ENCODE data around the gene CTPS2.
"Not testable (repeated sequence)": the region's sequence is repeated elsewhere in the genome, so short reads cannot be mapped to it uniquely, and the experiment has no call there.

The CTPS2 gene

GRCh38 chrX:16639966-16640365, 72.5 kb downstream of the CTPS2 start:
- H3K4me3 ChIP-seq (ENCODE audit: low read length in 2 of 2): no peak overlapping the region
- peaks cover 0 to 2% of the 10 kb centered on the region in 2 donors for H3K36me3 ChIP-seq (ENCODE audit: control insufficient read depth in 2 of 2, insufficient read depth in 2 of 2, low read length in 2 of 2)
- H3K27me3 ChIP-seq (ENCODE audit: control insufficient read depth in 2 of 2, insufficient read depth in 2 of 2, low read length in 2 of 2): peaks cover 0 to 9% of the 10 kb centered on the region in 2 donors
- H3K9ac ChIP-seq (ENCODE audit: low read depth in 1 of 2, low read length in 2 of 2): no peak overlapping the region
- no peak overlapping the region for H3K27ac ChIP-seq (ENCODE audit: low read depth in 2 of 2, low read length in 2 of 2)
- no peaks in the 10 kb centered on the region for H3K9me3 ChIP-seq (ENCODE audit: control insufficient read depth in 2 of 2, low read length in 2 of 2)
- H3K4me1 ChIP-seq (ENCODE audit: control insufficient read depth in 2 of 2, insufficient read depth in 2 of 2, low read length in 2 of 2): no peaks in the 10 kb centered on the region

- Histone ChIP-seq H3K27ac (ENCODE audit: low read depth in 2 of 2, low read length in 2 of 2) (no peak overlapping the region), H3K4me1 (ENCODE audit: control insufficient read depth in 2 of 2, insufficient read depth in 2 of 2, low read length in 2 of 2) (no peaks in the 10 kb centered on the region), H3K4me3 (ENCODE audit: low read length in 2 of 2) (no peak overlapping the region), H3K36me3 (ENCODE audit: control insufficient read depth in 2 of 2, insufficient read depth in 2 of 2, low read length in 2 of 2) (peaks cover 0 to 2% of the 10 kb centered on the region in 2 donors), H3K9me3 (ENCODE audit: control insufficient read depth in 2 of 2, low read length in 2 of 2) (no peaks in the 10 kb centered on the region), H3K27me3 (ENCODE audit: control insufficient read depth in 2 of 2, insufficient read depth in 2 of 2, low read length in 2 of 2) (peaks cover 0 to 9% of the 10 kb centered on the region in 2 donors), H3K9ac (ENCODE audit: low read depth in 1 of 2, low read length in 2 of 2) (no peak overlapping the region)
These were observed 73.9 kb downstream of the CTPS2 start for GRCh38 chrX:16638533-16638932.

- H3K27ac ChIP-seq (ENCODE audit: low read depth in 2 of 2, low read length in 2 of 2): no peak overlapping the region
- peaks cover 0 to 2% of the 10 kb centered on the region in 2 donors for H3K36me3 ChIP-seq (ENCODE audit: control insufficient read depth in 2 of 2, insufficient read depth in 2 of 2, low read length in 2 of 2)
- H3K4me1 ChIP-seq (ENCODE audit: control insufficient read depth in 2 of 2, insufficient read depth in 2 of 2, low read length in 2 of 2): no peaks in the 10 kb centered on the region
- peaks cover 0 to 3% of the 10 kb centered on the region in 2 donors for H3K27me3 ChIP-seq (ENCODE audit: control insufficient read depth in 2 of 2, insufficient read depth in 2 of 2, low read length in 2 of 2)
- no peak overlapping the region for H3K4me3 ChIP-seq (ENCODE audit: low read length in 2 of 2)
- H3K9me3 ChIP-seq (ENCODE audit: control insufficient read depth in 2 of 2, low read length in 2 of 2): no peaks in the 10 kb centered on the region
- H3K9ac ChIP-seq (ENCODE audit: low read depth in 1 of 2, low read length in 2 of 2): no peak overlapping the region
These were observed 76.9 kb downstream of the CTPS2 start for GRCh38 chrX:16635596-16635995.

- Histone ChIP-seq H3K27ac (ENCODE audit: low read depth in 2 of 2, low read length in 2 of 2) (no peak overlapping the region), H3K4me1 (ENCODE audit: control insufficient read depth in 2 of 2, insufficient read depth in 2 of 2, low read length in 2 of 2) (no peaks in the 10 kb centered on the region), H3K27me3 (ENCODE audit: control insufficient read depth in 2 of 2, insufficient read depth in 2 of 2, low read length in 2 of 2) (peaks cover 0 to 3% of the 10 kb centered on the region in 2 donors), H3K9ac (ENCODE audit: low read depth in 1 of 2, low read length in 2 of 2) (no peak overlapping the region), H3K4me3 (ENCODE audit: low read length in 2 of 2) (no peak overlapping the region), H3K9me3 (ENCODE audit: control insufficient read depth in 2 of 2, low read length in 2 of 2) (no peaks in the 10 kb centered on the region), H3K36me3 (ENCODE audit: control insufficient read depth in 2 of 2, insufficient read depth in 2 of 2, low read length in 2 of 2) (peaks cover 0 to 2% of the 10 kb centered on the region in 2 donors)
These were observed 77.4 kb downstream of the CTPS2 start for GRCh38 chrX:16635040-16635439.

- H3K9ac ChIP-seq (ENCODE audit: low read depth in 1 of 2, low read length in 2 of 2): no peak overlapping the region
- peaks cover 0 to 2% of the 10 kb centered on the region in 2 donors for H3K36me3 ChIP-seq (ENCODE audit: control insufficient read depth in 2 of 2, insufficient read depth in 2 of 2, low read length in 2 of 2)
- peaks cover under 1 to 3% of the 10 kb centered on the region in 2 donors for H3K27me3 ChIP-seq (ENCODE audit: control insufficient read depth in 2 of 2, insufficient read depth in 2 of 2, low read length in 2 of 2)
- no peaks in the 10 kb centered on the region for H3K4me1 ChIP-seq (ENCODE audit: control insufficient read depth in 2 of 2, insufficient read depth in 2 of 2, low read length in 2 of 2)
- no peak overlapping the region for H3K4me3 ChIP-seq (ENCODE audit: low read length in 2 of 2)
- no peak overlapping the region for H3K27ac ChIP-seq (ENCODE audit: low read depth in 2 of 2, low read length in 2 of 2)
- H3K9me3 ChIP-seq (ENCODE audit: control insufficient read depth in 2 of 2, low read length in 2 of 2): no peaks in the 10 kb centered on the region
These were observed 78.7 kb downstream of the CTPS2 start for GRCh38 chrX:16633754-16634153.

GRCh38 chrX:16629909-16630308, 82.6 kb downstream of the CTPS2 start:
- Histone ChIP-seq H3K9ac (ENCODE audit: low read depth in 1 of 2, low read length in 2 of 2) (no peak overlapping the region), H3K36me3 (ENCODE audit: control insufficient read depth in 2 of 2, insufficient read depth in 2 of 2, low read length in 2 of 2) (no peaks in the 10 kb centered on the region), H3K4me3 (ENCODE audit: low read length in 2 of 2) (no peak overlapping the region), H3K27ac (ENCODE audit: low read depth in 2 of 2, low read length in 2 of 2) (no peak overlapping the region), H3K9me3 (ENCODE audit: control insufficient read depth in 2 of 2, low read length in 2 of 2) (no peaks in the 10 kb centered on the region), H3K4me1 (ENCODE audit: control insufficient read depth in 2 of 2, insufficient read depth in 2 of 2, low read length in 2 of 2) (no peaks in the 10 kb centered on the region), H3K27me3 (ENCODE audit: control insufficient read depth in 2 of 2, insufficient read depth in 2 of 2, low read length in 2 of 2) (peaks cover 4 to 6% of the 10 kb centered on the region in 2 donors)

GRCh38 chrX:16628946-16629595, 83.4 kb downstream of the CTPS2 start:
- no peak overlapping the region for H3K4me3 ChIP-seq (ENCODE audit: low read length in 2 of 2)
- H3K27ac ChIP-seq (ENCODE audit: low read depth in 2 of 2, low read length in 2 of 2): no peak overlapping the region
- H3K36me3 ChIP-seq (ENCODE audit: control insufficient read depth in 2 of 2, insufficient read depth in 2 of 2, low read length in 2 of 2): no peaks in the 10 kb centered on the region
- peaks cover 4 to 6% of the 10 kb centered on the region in 2 donors for H3K27me3 ChIP-seq (ENCODE audit: control insufficient read depth in 2 of 2, insufficient read depth in 2 of 2, low read length in 2 of 2)
- no peak overlapping the region for H3K9ac ChIP-seq (ENCODE audit: low read depth in 1 of 2, low read length in 2 of 2)
- no peaks in the 10 kb centered on the region for H3K9me3 ChIP-seq (ENCODE audit: control insufficient read depth in 2 of 2, low read length in 2 of 2)
- H3K4me1 ChIP-seq (ENCODE audit: control insufficient read depth in 2 of 2, insufficient read depth in 2 of 2, low read length in 2 of 2): no peaks in the 10 kb centered on the region

- H3K9ac ChIP-seq (ENCODE audit: low read depth in 1 of 2, low read length in 2 of 2); H3K36me3 ChIP-seq (ENCODE audit: control insufficient read depth in 2 of 2, insufficient read depth in 2 of 2, low read length in 2 of 2); H3K27ac ChIP-seq (ENCODE audit: low read depth in 2 of 2, low read length in 2 of 2); H3K9me3 ChIP-seq (ENCODE audit: control insufficient read depth in 2 of 2, low read length in 2 of 2); H3K4me3 ChIP-seq (ENCODE audit: low read length in 2 of 2); H3K4me1 ChIP-seq (ENCODE audit: control insufficient read depth in 2 of 2, insufficient read depth in 2 of 2, low read length in 2 of 2); H3K27me3 ChIP-seq (ENCODE audit: control insufficient read depth in 2 of 2, insufficient read depth in 2 of 2, low read length in 2 of 2): not testable (repeated sequence)
These were observed 84.0 kb downstream of the CTPS2 start for GRCh38 chrX:16628511-16628910.

GRCh38 chrX:16619024-16619423, 93.4 kb downstream of the CTPS2 start:
- H3K27ac ChIP-seq (ENCODE audit: low read depth in 2 of 2, low read length in 2 of 2): no peak overlapping the region
- H3K4me1 ChIP-seq (ENCODE audit: control insufficient read depth in 2 of 2, insufficient read depth in 2 of 2, low read length in 2 of 2): peaks cover 0 to 6% of the 10 kb centered on the region in 2 donors
- H3K4me3 ChIP-seq (ENCODE audit: low read length in 2 of 2): no peak overlapping the region
- H3K9ac ChIP-seq (ENCODE audit: low read depth in 1 of 2, low read length in 2 of 2): no peak overlapping the region
- H3K36me3 ChIP-seq (ENCODE audit: control insufficient read depth in 2 of 2, insufficient read depth in 2 of 2, low read length in 2 of 2): peaks cover 0 to 5% of the 10 kb centered on the region in 2 donors
- H3K9me3 ChIP-seq (ENCODE audit: control insufficient read depth in 2 of 2, low read length in 2 of 2): no peaks in the 10 kb centered on the region
- H3K27me3 ChIP-seq (ENCODE audit: control insufficient read depth in 2 of 2, insufficient read depth in 2 of 2, low read length in 2 of 2): peaks cover 0 to 3% of the 10 kb centered on the region in 2 donors

GRCh38 chrX:16618422-16618821, 94.0 kb downstream of the CTPS2 start:
- Histone ChIP-seq H3K4me1 (ENCODE audit: control insufficient read depth in 2 of 2, insufficient read depth in 2 of 2, low read length in 2 of 2) (peaks cover 0 to 6% of the 10 kb centered on the region in 2 donors), H3K27me3 (ENCODE audit: control insufficient read depth in 2 of 2, insufficient read depth in 2 of 2, low read length in 2 of 2) (peaks cover 0 to 3% of the 10 kb centered on the region in 2 donors), H3K9me3 (ENCODE audit: control insufficient read depth in 2 of 2, low read length in 2 of 2) (no peaks in the 10 kb centered on the region), H3K36me3 (ENCODE audit: control insufficient read depth in 2 of 2, insufficient read depth in 2 of 2, low read length in 2 of 2) (peaks cover 0 to 5% of the 10 kb centered on the region in 2 donors), H3K4me3 (ENCODE audit: low read length in 2 of 2) (no peak overlapping the region), H3K9ac (ENCODE audit: low read depth in 1 of 2, low read length in 2 of 2) (no peak overlapping the region), H3K27ac (ENCODE audit: low read depth in 2 of 2, low read length in 2 of 2) (no peak overlapping the region)
